Measurements from ENCODE around the gene FGD6.

The FGD6 gene

DNA sequence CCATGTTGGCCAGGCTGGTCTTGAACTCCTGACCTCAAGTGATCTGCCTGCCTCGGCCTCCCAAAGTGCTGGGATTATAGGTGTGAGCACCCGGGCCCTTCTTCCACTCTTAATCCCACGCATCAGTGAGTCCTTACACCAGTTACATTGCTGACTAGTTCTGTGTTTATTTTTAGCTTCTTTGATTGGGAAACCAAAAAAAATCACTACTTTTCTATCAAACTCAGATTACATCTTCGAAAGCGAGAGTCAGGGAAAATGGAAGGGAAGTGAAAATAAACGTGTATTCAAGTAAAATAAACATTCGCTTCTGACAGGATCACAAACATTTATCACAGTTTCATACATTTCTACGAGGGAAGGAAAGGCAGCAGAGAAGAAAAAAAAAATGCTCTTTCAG is 32.2 kb downstream of the FGD6 start:
- no peak for DNase-seq (ENCODE audit: low spot score)
- Histone ChIP-seq H3K4me3 (ENCODE audit: severe bottlenecking) (no peak overlapping the region), H3K27ac (ENCODE audit: poor library complexity, severe bottlenecking) (no peak overlapping the region), H3K27me3 (ENCODE audit: insufficient read depth, poor library complexity, severe bottlenecking) (no peaks in the 10 kb centered on the region), H3K9me3 (ENCODE audit: severe bottlenecking) (no peaks in the 10 kb centered on the region), H3K36me3 (ENCODE audit: low read depth) (peaks cover 40% of the 10 kb centered on the region), H3K4me1 (ENCODE audit: insufficient read depth, poor library complexity, severe bottlenecking) (peaks cover 3% of the 10 kb centered on the region)
- TF ChIP-seq, protein P1, sequence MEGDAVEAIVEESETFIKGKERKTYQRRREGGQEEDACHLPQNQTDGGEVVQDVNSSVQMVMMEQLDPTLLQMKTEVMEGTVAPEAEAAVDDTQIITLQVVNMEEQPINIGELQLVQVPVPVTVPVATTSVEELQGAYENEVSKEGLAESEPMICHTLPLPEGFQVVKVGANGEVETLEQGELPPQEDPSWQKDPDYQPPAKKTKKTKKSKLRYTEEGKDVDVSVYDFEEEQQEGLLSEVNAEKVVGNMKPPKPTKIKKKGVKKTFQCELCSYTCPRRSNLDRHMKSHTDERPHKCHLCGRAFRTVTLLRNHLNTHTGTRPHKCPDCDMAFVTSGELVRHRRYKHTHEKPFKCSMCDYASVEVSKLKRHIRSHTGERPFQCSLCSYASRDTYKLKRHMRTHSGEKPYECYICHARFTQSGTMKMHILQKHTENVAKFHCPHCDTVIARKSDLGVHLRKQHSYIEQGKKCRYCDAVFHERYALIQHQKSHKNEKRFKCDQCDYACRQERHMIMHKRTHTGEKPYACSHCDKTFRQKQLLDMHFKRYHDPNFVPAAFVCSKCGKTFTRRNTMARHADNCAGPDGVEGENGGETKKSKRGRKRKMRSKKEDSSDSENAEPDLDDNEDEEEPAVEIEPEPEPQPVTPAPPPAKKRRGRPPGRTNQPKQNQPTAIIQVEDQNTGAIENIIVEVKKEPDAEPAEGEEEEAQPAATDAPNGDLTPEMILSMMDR (IDR thresholded peaks at IDR 0.05; ENCODE audit: poor library complexity, severe bottlenecking): no peak
- no peak for ATAC-seq (ENCODE audit: low read depth)

DNA sequence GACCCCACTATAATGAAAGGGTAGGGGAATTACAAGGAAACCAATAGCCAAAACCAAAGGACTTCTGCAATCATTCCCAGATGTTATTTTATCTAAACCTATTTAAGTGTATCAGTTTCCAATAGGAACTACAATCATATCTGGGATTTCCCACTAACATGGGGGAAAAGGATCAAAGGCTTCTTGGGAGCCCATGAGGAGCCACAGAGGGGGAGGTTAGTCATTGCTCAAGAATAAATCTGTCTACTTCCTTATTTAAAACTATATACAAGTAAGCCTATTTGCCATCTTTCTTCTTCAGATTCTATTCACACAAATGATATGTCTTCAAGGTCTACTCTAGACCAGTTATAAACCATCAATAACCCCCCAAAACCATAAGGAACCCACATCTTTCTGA is 33.1 kb downstream of the FGD6 start:
- TF ChIP-seq, protein P1 (IDR thresholded peaks at IDR 0.05; ENCODE audit: poor library complexity, severe bottlenecking): no peak
- ATAC-seq (ENCODE audit: low read depth) (no peak), DNase-seq (ENCODE audit: low spot score) (no peak)
- no peaks in the 10 kb centered on the region for H3K27me3 ChIP-seq (ENCODE audit: insufficient read depth, poor library complexity, severe bottlenecking)
- H3K4me3 ChIP-seq (ENCODE audit: severe bottlenecking): no peak overlapping the region
- no peaks in the 10 kb centered on the region for H3K9me3 ChIP-seq (ENCODE audit: severe bottlenecking)
- peaks cover 7% of the 10 kb centered on the region for H3K4me1 ChIP-seq (ENCODE audit: insufficient read depth, poor library complexity, severe bottlenecking)
- peaks cover 34% of the 10 kb centered on the region for H3K36me3 ChIP-seq (ENCODE audit: low read depth)
- no peak overlapping the region for H3K27ac ChIP-seq (ENCODE audit: poor library complexity, severe bottlenecking)

DNA sequence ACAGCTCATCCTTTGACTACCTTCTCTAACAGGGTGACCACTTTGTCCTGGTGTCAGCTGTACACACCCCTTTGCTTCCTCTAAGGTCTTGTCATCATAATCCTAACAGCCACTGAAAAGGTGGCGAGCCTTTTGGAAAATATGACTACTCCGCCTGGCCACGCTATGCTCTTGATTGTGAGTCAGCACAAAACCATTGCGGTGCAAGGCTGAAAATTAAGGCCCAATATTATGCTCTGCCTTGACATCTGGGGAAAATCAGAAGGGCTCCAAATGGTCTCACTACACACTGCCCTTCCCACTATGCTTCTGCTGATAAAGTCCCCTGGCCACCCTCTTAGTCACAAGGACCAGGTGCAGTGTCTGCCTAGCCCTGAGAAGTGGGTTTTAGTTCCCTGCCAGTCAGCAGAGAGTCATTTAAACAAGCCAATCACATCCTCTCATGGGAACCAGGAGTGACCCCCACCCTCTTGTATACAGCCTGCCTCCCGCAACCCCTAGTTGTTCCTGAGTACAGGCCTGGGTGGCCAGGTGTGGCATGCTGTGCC is 34.3 kb downstream of the FGD6 start:
- Histone ChIP-seq H3K9me3 (ENCODE audit: severe bottlenecking) (no peaks in the 10 kb centered on the region), H3K36me3 (ENCODE audit: low read depth) (peaks cover 32% of the 10 kb centered on the region), H3K27me3 (ENCODE audit: insufficient read depth, poor library complexity, severe bottlenecking) (no peaks in the 10 kb centered on the region), H3K4me1 (ENCODE audit: insufficient read depth, poor library complexity, severe bottlenecking) (peaks cover 17% of the 10 kb centered on the region), H3K27ac (ENCODE audit: poor library complexity, severe bottlenecking) (peak overlapping the region; percentile 39), H3K4me3 (ENCODE audit: severe bottlenecking) (no peak overlapping the region)
- peak; percentile 64 for ATAC-seq (ENCODE audit: low read depth)
- TF ChIP-seq, protein P1 (IDR thresholded peaks at IDR 0.05; ENCODE audit: poor library complexity, severe bottlenecking): no peak
- no peak for DNase-seq (ENCODE audit: low spot score)

DNA sequence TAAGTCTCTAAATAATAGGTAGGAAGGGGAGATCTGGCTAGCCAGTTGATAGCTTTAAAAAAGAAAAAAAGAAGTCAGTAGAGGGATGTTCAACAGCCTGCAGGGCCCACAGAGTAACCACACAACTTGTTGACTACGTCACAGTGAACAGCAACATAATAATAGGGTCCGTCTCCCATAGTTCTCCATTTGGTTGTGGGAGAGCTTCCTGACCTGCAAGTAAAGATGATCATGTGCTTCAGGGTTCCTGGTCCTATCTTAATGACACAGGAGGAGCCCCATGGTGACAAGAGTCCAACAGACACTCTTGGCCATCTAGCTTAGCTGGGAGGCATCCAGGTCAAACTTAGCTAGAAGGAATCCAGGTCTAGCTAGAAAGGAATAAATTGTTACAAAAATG is 36.2 kb downstream of the FGD6 start:
- DNase-seq (ENCODE audit: low spot score) (no peak), ATAC-seq (ENCODE audit: low read depth) (no peak)
- peaks cover 23% of the 10 kb centered on the region for H3K4me1 ChIP-seq (ENCODE audit: insufficient read depth, poor library complexity, severe bottlenecking)
- no peaks in the 10 kb centered on the region for H3K9me3 ChIP-seq (ENCODE audit: severe bottlenecking)
- peaks cover 30% of the 10 kb centered on the region for H3K36me3 ChIP-seq (ENCODE audit: low read depth)
- TF ChIP-seq, protein P1 (IDR thresholded peaks at IDR 0.05; ENCODE audit: poor library complexity, severe bottlenecking): no peak
- no peak overlapping the region for H3K27ac ChIP-seq (ENCODE audit: poor library complexity, severe bottlenecking)
- H3K4me3 ChIP-seq (ENCODE audit: severe bottlenecking): no peak overlapping the region
- H3K27me3 ChIP-seq (ENCODE audit: insufficient read depth, poor library complexity, severe bottlenecking): no peaks in the 10 kb centered on the region

DNA sequence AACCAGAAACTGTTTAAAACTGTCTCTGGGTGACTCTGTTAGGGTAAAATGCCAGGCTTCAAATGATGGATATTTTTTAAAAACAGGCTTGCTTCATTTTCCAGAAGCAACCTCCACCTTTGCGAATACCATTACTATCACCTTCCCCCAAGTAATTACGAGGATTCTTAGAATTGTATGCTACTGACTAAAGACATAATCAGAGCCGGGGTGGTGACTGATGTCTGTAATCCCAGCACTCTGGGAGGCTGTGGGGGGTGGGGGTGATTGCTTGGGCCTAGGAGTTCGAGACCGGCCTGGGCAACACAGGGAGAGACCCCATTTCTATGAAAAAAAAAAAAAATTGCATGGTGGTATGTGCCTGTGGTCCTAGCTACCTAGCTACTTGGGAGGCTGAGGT is 38.3 kb downstream of the FGD6 start:
- TF ChIP-seq, protein P1 (IDR thresholded peaks at IDR 0.05; ENCODE audit: poor library complexity, severe bottlenecking): no peak
- no peak overlapping the region for H3K4me3 ChIP-seq (ENCODE audit: severe bottlenecking)
- peak; percentile 42; the same call in 1 of the 3 replicates for ATAC-seq (ENCODE audit: low read depth)
- H3K27ac ChIP-seq (ENCODE audit: poor library complexity, severe bottlenecking): no peak overlapping the region
- no peaks in the 10 kb centered on the region for H3K9me3 ChIP-seq (ENCODE audit: severe bottlenecking)
- H3K36me3 ChIP-seq (ENCODE audit: low read depth): peaks cover 17% of the 10 kb centered on the region
- DNase-seq (ENCODE audit: low spot score): no peak
- no peaks in the 10 kb centered on the region for H3K27me3 ChIP-seq (ENCODE audit: insufficient read depth, poor library complexity, severe bottlenecking)
- H3K4me1 ChIP-seq (ENCODE audit: insufficient read depth, poor library complexity, severe bottlenecking): peaks cover 28% of the 10 kb centered on the region

Measured in RWPE2 (cell line).